IMR-90 (cell line): ENCODE results near the gene OTUD7B. TPM values are rescaled to one million over a fixed set of nuclear protein-coding genes. Genes with fewer than 3 reads are reported as not detected.

Experiments used
- ATAC-seq: fragments of 200-7000 bp; cut with Tn5 transposase; 2 replicates; pipeline ENCODE4 v1.9.1; 2020; ENCODE audit warnings: low read depth, mild to moderate bottlenecking, moderate library complexity
- BruUV-seq: library from RNA; stranded (reverse); fragments of 400-500 nt; replicated peaks from 2 replicates; lab custom pipeline; 2021; lab: Mats Ljungman, UMichigan
- CTCF ChIA-PET: fragments of 300-600 bp; formaldehyde crosslinking; extraction: SDS; loops from one replicate; lab custom pipeline; 2021; ENCODE audit warnings: antibody characterized with exemption; lab: Yijun Ruan, JAX
- POLR2A ChIA-PET: fragments of 300-600 bp; sonication (Branson Sonifier 250); formaldehyde crosslinking; loops from one replicate; lab custom pipeline; 2022; ENCODE audit warnings: antibody characterized with exemption; ENCODE audit not compliant: unreplicated experiment; lab: Charles Lee
- DNase-seq: peaks from one replicate; pipeline ENCODE4 v3.0.0; 2013
- H2AFZ ChIP-seq: replicated peaks from 2 replicates; pipeline ENCODE3; 2013; ENCODE audit warnings: low read length, mild to moderate bottlenecking; ENCODE audit not compliant: poor library complexity
- H2AK5ac ChIP-seq: 2 replicates; pipeline ENCODE4 v1.6.1; 2013; ENCODE audit warnings: low read depth, low read length, inconsistent platforms
- H2AK9ac ChIP-seq: replicated peaks from 2 replicates; pipeline ENCODE3; 2013; ENCODE audit warnings: mild to moderate bottlenecking, low read depth, low read length, moderate library complexity; ENCODE audit not compliant: poor library complexity
- H2BK120ac ChIP-seq: 2 replicates; pipeline ENCODE4 v1.6.1; 2013; ENCODE audit warnings: low read depth, low read length, inconsistent platforms
- H2BK15ac ChIP-seq: 3 replicates; pipeline ENCODE4 v1.6.1; 2013; ENCODE audit warnings: low read depth, low read length, inconsistent platforms
- H2BK20ac ChIP-seq: 2 replicates; pipeline ENCODE4 v1.6.1; 2013; ENCODE audit warnings: low read depth, mild to moderate bottlenecking, inconsistent platforms, low read length, moderate library complexity
- H2BK5ac ChIP-seq: 2 replicates; pipeline ENCODE4 v1.6.1; 2013; ENCODE audit warnings: mild to moderate bottlenecking, low read depth, low read length, inconsistent platforms; ENCODE audit not compliant: poor library complexity, severe bottlenecking
- H3K14ac ChIP-seq: replicated peaks from 2 replicates; pipeline ENCODE4 v1.6.1; 2013; ENCODE audit warnings: low read depth, low read length, inconsistent platforms
- H3K18ac ChIP-seq: 2 replicates; pipeline ENCODE4 v1.6.1; 2013; ENCODE audit warnings: low read depth, low read length, control low read depth
- H3K23ac ChIP-seq: 2 replicates; pipeline ENCODE4 v1.6.1; 2013; ENCODE audit warnings: low read depth, low read length, inconsistent platforms
- H3K27ac ChIP-seq: 2 replicates; pipeline ENCODE4 v1.5.1; 2013; ENCODE audit warnings: mild to moderate bottlenecking, control low read depth, low read length; ENCODE audit not compliant: insufficient read depth
- H3K27me3 ChIP-seq: 2 replicates; pipeline ENCODE4 v1.6.1; 2013; ENCODE audit warnings: low read length; ENCODE audit not compliant: control insufficient read depth, insufficient read depth
- H3K36me3 ChIP-seq: 2 replicates; pipeline ENCODE4 v1.6.1; 2013; ENCODE audit warnings: low read length, mixed read lengths; ENCODE audit not compliant: control insufficient read depth, insufficient read depth
- H3K4ac ChIP-seq: 2 replicates; pipeline ENCODE4 v1.6.1; 2013; ENCODE audit warnings: low read depth, low read length, inconsistent platforms
- H3K4me1 ChIP-seq: 2 replicates; pipeline ENCODE4 v1.6.1; 2013; ENCODE audit warnings: low read length, mixed read lengths; ENCODE audit not compliant: control insufficient read depth, insufficient read depth
- H3K4me2 ChIP-seq: 2 replicates; pipeline ENCODE4 v1.6.1; 2013; ENCODE audit warnings: low read depth, mild to moderate bottlenecking, control low read depth, low read length, moderate library complexity
- H3K4me3 ChIP-seq: 2 replicates; pipeline ENCODE4 v1.5.1; 2013; ENCODE audit warnings: low read depth, mild to moderate bottlenecking, control low read depth, low read length, moderate library complexity; ENCODE audit not compliant: insufficient read depth
- H3K56ac ChIP-seq: 2 replicates; pipeline ENCODE4 v1.6.1; 2013; ENCODE audit warnings: low read length, inconsistent platforms; ENCODE audit not compliant: insufficient read depth; ENCODE audit errors: extremely low read depth
- H3K79me1 ChIP-seq, 2 experiments: 2 replicates each; pipeline ENCODE4 v1.6.1; 2013; ENCODE audit warnings: low read length in 2 of 2, inconsistent platforms in 1 of 2, low read depth in 1 of 2
- H3K9ac ChIP-seq: 2 replicates; pipeline ENCODE4 v1.6.1; 2013; ENCODE audit warnings: low read depth, low read length, control low read depth
- H3K9me1 ChIP-seq: 2 replicates; pipeline ENCODE4 v1.6.1; 2013; ENCODE audit warnings: low read length, inconsistent platforms; ENCODE audit not compliant: insufficient read depth
- H3K9me3 ChIP-seq: 2 replicates; pipeline ENCODE4 v1.6.1; 2013; ENCODE audit warnings: low read length; ENCODE audit not compliant: control insufficient read depth, insufficient read depth
- H4K20me1 ChIP-seq: 2 replicates; pipeline ENCODE4 v1.6.1; 2013; ENCODE audit warnings: low read length, inconsistent platforms; ENCODE audit not compliant: insufficient read depth
- H4K5ac ChIP-seq: 2 replicates; pipeline ENCODE4 v1.6.1; 2013; ENCODE audit warnings: mild to moderate bottlenecking, low read depth, low read length, control low read depth
- H4K8ac ChIP-seq, 2 experiments: 2 replicates each; pipeline ENCODE4 v1.6.1; 2013; ENCODE audit warnings: low read depth in 2 of 2, low read length in 2 of 2, control low read depth in 1 of 2, inconsistent platforms in 1 of 2
- H4K91ac ChIP-seq: 2 replicates; pipeline ENCODE4 v1.6.1; 2013; ENCODE audit warnings: low read depth, low read length, inconsistent platforms; ENCODE audit not compliant: insufficient read depth
- BHLHE40 ChIP-seq: fragments of 150-350 bp; IDR thresholded peaks from 2 replicates; pipeline ENCODE4 v1.6.1; 2016; ENCODE audit warnings: mild to moderate bottlenecking, low read depth, low read length
- CEBPB ChIP-seq: IDR thresholded peaks from 2 replicates; pipeline ENCODE4 v1.6.1; 2012; ENCODE audit warnings: low read depth, low read length, improper control_type of control experiment
- CHD1 ChIP-seq: IDR thresholded peaks from 2 replicates; pipeline ENCODE4 v1.6.1; 2012; ENCODE audit warnings: low read depth, low read length, improper control_type of control experiment
- CTCF ChIP-seq: conservative IDR thresholded peaks from 2 replicates; pipeline ENCODE4 v1.5.1; 2012; ENCODE audit warnings: mild to moderate bottlenecking, low read depth, low read length, improper control_type of control experiment
- ELK1 ChIP-seq: fragments of 150-350 bp; IDR thresholded peaks from 2 replicates; pipeline ENCODE4 v1.6.1; 2016; ENCODE audit warnings: low read depth, mild to moderate bottlenecking, low read length, moderate library complexity, borderline replicate concordance
- FOS ChIP-seq: fragments of 150-350 bp; IDR thresholded peaks from 2 replicates; pipeline ENCODE4 v1.6.1; 2016; ENCODE audit warnings: low read depth, low read length
- MAFK ChIP-seq: IDR thresholded peaks from 2 replicates; pipeline ENCODE4 v1.6.1; 2012; ENCODE audit warnings: low read depth, low read length, improper control_type of control experiment
- MXI1 ChIP-seq: IDR thresholded peaks from 2 replicates; pipeline ENCODE4 v1.6.1; 2012; ENCODE audit warnings: low read depth, mild to moderate bottlenecking, low read length, moderate library complexity, borderline replicate concordance
- NFE2L2 ChIP-seq: fragments of 150-350 bp; IDR thresholded peaks from 2 replicates; pipeline ENCODE4 v1.6.1; 2016; ENCODE audit warnings: low read depth, mild to moderate bottlenecking, low read length
- POLR2A ChIP-seq: IDR thresholded peaks from 2 replicates; pipeline ENCODE4 v1.6.1; 2012; ENCODE audit warnings: mild to moderate bottlenecking, low read depth, low read length
- RAD21 ChIP-seq: IDR thresholded peaks from 2 replicates; pipeline ENCODE4 v1.6.1; 2012; ENCODE audit warnings: low read length, improper control_type of control experiment
- RCOR1 ChIP-seq: IDR thresholded peaks from 2 replicates; pipeline ENCODE4 v1.6.1; 2012; ENCODE audit warnings: mild to moderate bottlenecking, low read length, improper control_type of control experiment; ENCODE audit not compliant: insufficient replicate concordance
- RFX5 ChIP-seq: IDR thresholded peaks from 2 replicates; pipeline ENCODE4 v1.8.0; 2012; ENCODE audit warnings: low read depth, mild to moderate bottlenecking, low read length, moderate library complexity
- SMC3 ChIP-seq: fragments of 150-350 bp; IDR thresholded peaks from 2 replicates; pipeline ENCODE4 v1.6.1; 2016; ENCODE audit warnings: low read depth, mild to moderate bottlenecking, antibody characterized with exemption, low read length, moderate library complexity
- WGBS, 2 experiments: methylation state at CpG; one replicate each; pipeline versions ENCODE4 v1.1.5 to v1.1.7; 2013; ENCODE audit warnings: missing lambda C conversion rate in 2 of 2; ENCODE audit not compliant: insufficient read length in 1 of 2; ENCODE audit errors: extremely low coverage in 2 of 2; 5-methylcytosine and 5-hydroxymethylcytosine counted together
- dilution Hi-C: fragments of 300-500 bp; cut with HindIII; formaldehyde crosslinking; loops from one replicate; pipeline ENCODE4 v1.14.3; 2018; ENCODE audit warnings: low sequenced_read_pairs; ENCODE audit not compliant: unreplicated experiment
- in situ Hi-C: fragments of 300-500 bp; cut with MboI; formaldehyde crosslinking; loops from 3 replicates; pipeline ENCODE4 v1.14.3; 2019; ENCODE audit warnings: low sequenced_read_pairs, inconsistent platforms, mixed read lengths
- intact Hi-C: fragments of 100-400 bp; cut with micrococcal nuclease; formaldehyde crosslinking; loops from 2 replicates; pipeline ENCODE4 v1.10.0; 2022
- polyA plus RNA-seq, 3 experiments: library from polyadenylated mRNA; depleted of rRNA; stranded (reverse); fragments of >200 nt; gene quantifications; 2 replicates each; pipeline ENCODE4 v1.2.3, GENCODE V29; 2012; ENCODE audit warnings: low replicate concordance in 1 of 3
- total RNA-seq: library from RNA; depleted of rRNA; stranded (reverse); fragments of >200 nt; gene quantifications from 2 replicates; pipeline ENCODE4 v1.2.3, GENCODE V29; 2012

Gene OTUD7B
- total and polyA plus RNA-seq, 2 of the 4 experiments (the other 2 are of a cell fraction), result 7.5 to 18.6 TPM

- TF ChIP-seq SMC3 (no peak), CEBPB (no peak), RFX5 (no peak)
Measured at GRCh38 chr1:149986486-149987296, 23.8 kb downstream of the OTUD7B start (continued).

- Histone ChIP-seq H2AK9ac (no peak overlapping the region), H3K9me1 (peaks cover 16% of the 10 kb centered on the region), H2AFZ (no peak overlapping the region), H3K4me3 (no peak overlapping the region), H3K4ac (no peak overlapping the region), H2AK5ac (no peak overlapping the region), H4K5ac (no peak overlapping the region), H3K36me3 (peaks cover 9% of the 10 kb centered on the region), H4K8ac (no peak overlapping the region), H3K56ac (no peak overlapping the region), H3K79me1 (peaks cover 55 to 77% of the 10 kb centered on the region in 2 experiments), H3K23ac (no peak overlapping the region; the same call in 1 of the 2 replicates), H4K91ac (no peak overlapping the region), H3K27ac (no peak overlapping the region), H4K20me1 (peaks cover 40% of the 10 kb centered on the region), H3K14ac (no peak overlapping the region), H3K27me3 (no peaks in the 10 kb centered on the region), H2BK15ac (no peak overlapping the region), H3K9ac (no peak overlapping the region), H3K9me3 (no peaks in the 10 kb centered on the region), H3K18ac (no peak overlapping the region), H3K4me2 (no peak overlapping the region), H2BK5ac (no peak overlapping the region), H2BK20ac (no peak overlapping the region), H3K4me1 (peaks cover 2% of the 10 kb centered on the region; the same call in 1 of the 2 replicates), H2BK120ac (no peak overlapping the region)
- no TSS peak for BruUV-seq
- POLR2A ChIA-PET, result no interaction called here
- no CpG with 5 or more reads among the region's 3 CpGs for WGBS, 2 experiments
- CTCF ChIA-PET, result no interaction called here
- dilution Hi-C loops (no loop called here), intact Hi-C loops (no loop called here), in situ Hi-C loops (no loop called here)
- ATAC-seq (no peak), DNase-seq (no peak)
- TF ChIP-seq NFE2L2 (no peak), POLR2A (no peak), CHD1 (no peak), CEBPB (no peak), MAFK (no peak), ELK1 (no peak), CTCF (no peak), RCOR1 (no peak), SMC3 (no peak), FOS (no peak), MXI1 (no peak), BHLHE40 (no peak), RAD21 (no peak), RFX5 (no peak)
Measured at GRCh38 chr1:149979972-149980540, 30.5 kb downstream of the OTUD7B start.
